Activated CD8-positive, alpha-beta memory T cell treated with anti-CD3 and anti-CD28 coated beads, Interleukin-2, amount 50 U/mL, for 1 hour (primary cell): ENCODE data around the gene WDR88.
"Not testable (repeated sequence)": the region's sequence is repeated elsewhere in the genome, so short reads cannot be mapped to it uniquely, and the experiment has no call there.

Experiments used
- DNase-seq: peaks from one replicate; pipeline ENCODE4 v3.0.0-alpha.2; 2020; ENCODE audit errors: extremely low read depth

Gene WDR88

DNA sequence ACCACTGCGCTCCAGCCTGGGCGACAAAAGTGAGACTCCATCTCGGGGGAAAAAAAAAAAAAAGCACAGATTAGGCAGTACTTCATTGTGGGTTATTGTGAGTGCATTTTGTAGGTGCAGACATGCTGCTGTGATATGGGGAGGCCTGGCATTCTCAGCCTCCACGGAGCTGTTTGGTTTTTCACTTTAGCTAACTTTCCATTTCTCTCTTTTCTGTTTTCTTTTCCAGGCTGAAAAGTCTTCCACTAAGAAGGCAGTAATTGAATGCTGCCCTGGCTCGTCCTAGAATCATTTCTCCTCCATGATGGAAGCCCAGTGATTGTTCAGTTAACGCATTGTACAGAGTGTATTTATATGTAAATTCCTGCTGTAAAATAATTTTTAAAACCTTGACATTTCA, 2.0 kb upstream of the WDR88 start:
- DNase-seq = no peak

DNA sequence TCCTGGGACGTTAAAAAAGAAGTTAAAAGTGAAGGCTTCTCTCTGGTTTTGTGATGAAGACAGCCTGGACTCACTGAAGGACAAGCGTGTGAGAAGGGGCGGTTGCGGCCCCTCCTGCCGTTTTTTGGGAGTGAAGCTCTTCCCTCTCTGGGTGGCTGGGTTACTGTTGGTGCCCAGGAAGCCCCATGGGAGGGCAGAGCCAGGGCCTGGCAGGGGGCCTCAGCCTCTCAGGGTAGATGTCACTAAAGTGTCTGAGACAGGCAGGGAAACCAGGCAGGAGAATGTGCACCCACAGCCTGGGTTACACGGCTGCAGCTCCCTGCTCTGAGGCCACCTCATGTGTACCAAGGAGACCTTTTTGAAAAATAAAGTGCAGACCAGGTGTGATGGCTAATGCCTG, 1.5 kb upstream of the WDR88 start:
- no peak for DNase-seq

DNA sequence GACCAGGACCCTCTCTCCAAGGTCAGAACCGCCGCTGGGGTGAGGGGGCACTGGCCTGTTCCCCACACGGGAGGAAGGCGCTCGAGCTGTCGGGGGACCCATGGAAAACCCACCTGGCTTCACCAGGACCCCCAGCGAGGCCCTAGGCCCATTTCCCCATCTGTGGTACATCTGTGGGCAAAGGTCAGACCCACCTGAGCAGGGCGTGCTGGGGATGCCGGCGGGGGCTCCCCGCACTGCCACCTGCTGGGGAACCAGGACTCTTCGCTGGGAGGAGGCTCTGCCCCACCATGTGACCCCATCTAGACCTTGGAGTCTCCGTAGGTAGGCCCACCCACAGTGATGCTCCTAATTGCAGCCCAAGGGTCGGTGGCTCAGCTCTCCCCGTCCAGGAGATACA, 511 bp downstream of the WDR88 start:
- DNase-seq = no peak

DNA sequence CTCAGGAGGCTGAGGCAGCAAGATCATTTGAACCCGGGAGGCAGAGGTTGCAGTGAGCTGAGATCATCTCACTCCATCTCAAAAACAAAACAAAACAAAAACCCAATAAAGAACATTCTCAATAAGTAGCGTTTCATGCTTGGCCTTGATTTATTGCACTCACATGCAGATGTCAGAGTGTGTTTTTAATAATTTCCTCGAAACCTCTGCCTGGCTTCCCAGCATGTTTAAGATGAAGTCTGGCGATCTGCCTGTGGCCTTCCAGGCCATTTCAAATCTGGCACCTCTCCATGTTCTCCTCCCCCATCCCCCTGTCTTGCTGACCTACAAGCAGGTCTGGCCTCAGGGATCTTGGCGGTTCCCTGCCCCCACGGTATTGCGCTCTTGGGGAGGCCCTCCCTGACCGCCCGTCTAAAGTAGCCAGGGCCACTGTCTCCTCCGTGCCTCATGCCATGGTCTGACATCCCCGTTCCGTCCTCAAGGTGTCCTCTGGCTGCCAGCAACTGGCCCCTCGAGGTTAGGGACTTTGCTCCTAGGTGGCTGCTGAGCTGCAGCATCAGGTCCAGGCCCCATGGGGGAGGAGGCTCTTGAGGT, 1.6 kb downstream of the WDR88 start:
- no peak for DNase-seq

DNA sequence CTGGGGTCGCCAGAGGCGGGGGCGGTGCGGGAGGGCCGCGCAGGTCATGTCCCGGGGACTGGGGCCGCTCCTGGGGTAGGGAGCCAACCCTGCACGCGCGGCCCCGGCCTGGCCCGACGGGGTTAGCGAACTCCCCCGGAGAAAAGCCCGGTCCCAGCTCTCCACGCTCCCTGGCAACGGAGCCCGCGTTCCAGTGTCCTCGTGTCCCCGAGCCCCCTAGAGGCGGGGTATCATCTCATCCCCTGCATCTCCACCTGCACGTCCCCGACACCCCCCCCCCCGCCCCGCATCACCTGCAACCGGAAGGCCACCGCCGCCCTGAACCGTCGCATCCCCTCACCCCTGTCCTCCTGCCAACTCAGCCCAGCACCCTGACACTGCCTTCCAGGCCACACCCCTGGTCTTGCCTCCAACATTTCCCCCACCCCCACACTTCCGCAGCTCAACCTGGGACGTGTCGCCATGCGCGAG, 2.7 kb downstream of the WDR88 start:
- DNase-seq = peak; percentile 7

DNA sequence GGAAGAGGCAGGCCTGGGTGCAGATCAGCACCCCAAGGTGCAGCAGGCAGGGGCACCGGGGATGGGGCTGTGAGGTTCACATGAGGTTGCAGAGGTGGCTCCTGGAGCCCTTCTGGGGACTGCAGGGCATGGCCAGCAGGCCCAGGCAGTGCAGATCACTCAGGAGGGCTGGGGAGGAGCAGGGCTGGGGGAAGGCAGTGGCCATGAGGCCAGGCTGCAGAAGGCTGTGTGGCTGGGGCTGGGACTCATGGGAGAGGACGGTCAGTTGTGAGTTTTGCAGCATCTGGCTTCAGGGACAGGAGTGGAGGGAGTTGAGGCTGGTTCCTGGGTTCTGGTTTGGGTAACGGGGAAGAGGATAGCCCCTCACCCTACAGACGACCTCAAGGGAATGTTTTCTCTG, 7.3 kb downstream of the WDR88 start:
- no peak for DNase-seq

DNA sequence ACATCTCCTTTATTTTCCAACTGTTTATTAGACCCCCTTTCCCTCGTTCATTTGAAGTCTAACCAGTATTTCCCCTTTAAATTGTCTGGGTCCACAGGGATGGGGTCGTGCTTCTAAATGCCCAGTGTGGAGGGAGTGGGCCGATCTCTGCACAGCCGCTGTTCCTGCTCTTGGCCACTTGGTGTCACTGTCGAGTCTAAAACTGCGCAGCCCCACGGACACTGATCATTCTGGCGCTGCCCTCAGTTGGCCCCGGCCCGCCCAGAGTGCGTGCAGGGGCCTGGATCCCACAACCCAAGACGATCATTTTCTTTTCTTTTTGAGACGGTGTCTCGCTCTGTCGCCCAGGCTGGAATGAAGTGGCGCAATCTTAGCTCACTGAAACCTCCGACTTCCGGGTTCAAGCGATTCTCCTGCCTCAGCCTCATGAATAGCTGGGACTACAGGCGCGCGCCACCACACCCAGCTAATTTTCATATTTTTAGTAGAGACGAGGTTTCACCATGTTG, 12.0 kb downstream of the WDR88 start:
- peak; percentile 7 for DNase-seq

DNA sequence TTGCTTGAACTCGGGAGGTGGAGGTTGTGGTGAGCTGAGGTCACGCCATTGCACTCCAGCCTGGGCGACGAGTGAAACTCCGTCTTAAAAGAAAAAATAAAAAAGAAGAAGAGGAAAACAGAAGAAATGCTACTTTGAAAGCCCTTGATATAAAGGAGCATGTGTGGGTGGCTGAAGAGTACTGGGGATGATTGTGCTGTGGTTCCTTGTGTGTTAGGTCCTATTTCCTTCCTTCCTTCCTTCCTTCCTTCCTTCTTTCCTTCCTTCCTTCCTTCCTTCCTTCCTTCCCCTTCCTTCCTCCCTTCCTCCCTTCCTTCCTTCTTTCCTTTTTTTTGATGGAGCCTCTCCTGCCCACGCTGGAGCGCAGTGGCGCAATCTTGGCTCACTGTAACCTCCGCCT, 14.3 kb downstream of the WDR88 start:
- DNase-seq = no peak

DNA sequence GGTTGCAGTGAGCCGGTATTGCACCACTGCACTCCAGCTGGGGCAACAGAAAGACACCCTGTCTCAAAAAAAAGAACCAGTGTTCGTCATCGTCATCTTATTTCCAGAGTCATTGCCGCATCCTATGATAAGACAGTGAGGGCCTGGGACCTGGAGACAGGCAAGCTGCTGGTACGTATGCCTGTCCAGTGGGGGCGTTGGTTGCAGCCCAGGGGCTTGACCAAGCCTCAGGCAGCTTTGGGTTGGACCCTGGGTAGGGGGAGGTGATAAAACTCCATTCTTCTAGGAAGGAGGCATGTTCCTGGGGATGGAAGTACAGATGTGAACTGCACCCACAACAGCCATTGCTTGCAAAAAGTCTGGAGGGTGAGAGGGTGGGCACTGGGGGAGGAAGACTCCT, 15.6 kb downstream of the WDR88 start:
- DNase-seq = no peak

DNA sequence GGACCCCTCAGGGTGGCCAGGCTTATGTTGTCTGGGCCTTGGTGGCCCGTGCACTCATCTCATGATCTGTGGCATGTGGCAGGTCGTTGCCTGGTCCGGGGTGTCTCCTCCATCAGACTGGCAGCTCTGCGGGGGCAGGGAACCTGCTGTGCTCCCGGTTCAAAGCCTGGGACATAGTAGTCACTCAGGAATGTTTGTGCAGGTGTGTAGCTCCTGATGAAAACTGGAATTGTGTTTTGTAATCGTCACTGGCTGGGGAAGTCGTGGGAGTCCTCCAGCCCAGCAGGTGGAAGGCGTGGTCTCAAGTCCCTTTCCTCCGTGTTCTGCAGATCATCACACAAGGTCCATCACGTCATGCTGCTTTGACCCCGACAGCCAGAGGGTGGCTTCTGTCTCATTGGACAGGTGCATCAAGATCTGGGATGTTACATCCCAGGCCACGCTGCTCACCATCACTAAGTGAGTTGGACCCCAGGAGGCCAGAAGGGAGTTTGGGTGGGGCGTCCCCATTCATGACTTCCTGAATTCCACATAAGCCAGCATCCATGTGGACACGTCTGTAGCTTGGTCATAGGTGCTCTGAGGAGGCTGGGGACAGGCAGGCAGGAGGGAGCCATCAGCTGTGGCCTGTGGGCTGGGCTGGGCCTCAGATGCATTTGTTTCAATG, 19.1 kb downstream of the WDR88 start:
- DNase-seq = no peak

DNA sequence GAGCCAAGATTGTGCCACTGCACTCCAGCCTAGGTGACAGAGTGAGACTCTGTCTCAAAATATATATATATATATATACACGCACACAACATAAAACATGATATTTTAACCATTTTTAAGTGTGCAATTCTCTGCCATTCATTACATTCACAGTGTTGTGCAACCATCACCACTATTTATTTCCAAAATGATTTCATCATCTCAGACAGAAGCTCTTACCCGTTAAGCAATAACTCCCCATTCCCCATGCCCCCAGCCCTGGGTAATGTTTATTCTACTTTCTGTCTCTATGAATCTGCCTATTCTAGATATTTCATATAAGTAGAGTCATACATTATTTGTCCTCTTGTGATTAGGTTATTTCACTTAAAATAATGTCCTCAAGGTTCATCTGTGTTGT, 20.3 kb downstream of the WDR88 start:
- DNase-seq = no peak

DNA sequence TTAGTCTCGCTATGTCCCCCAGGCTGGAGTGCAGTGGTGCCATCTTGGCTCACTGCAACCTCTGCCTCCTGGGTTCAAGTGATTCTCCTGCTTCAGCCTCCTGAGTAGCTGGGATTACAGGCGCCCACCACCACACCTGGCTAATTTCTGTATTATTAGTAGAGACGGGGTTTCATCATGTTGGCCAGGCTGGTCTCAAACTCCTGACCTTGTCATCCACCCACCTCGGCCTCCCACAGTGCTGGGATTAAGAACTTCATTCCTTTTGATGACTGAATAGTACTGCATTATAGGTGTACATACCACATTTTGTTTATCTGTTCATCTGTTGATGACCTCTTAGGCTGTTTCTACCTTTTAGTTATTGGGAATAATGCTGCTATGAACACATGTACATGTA, 20.7 kb downstream of the WDR88 start:
- not testable (repeated sequence) for DNase-seq

DNA sequence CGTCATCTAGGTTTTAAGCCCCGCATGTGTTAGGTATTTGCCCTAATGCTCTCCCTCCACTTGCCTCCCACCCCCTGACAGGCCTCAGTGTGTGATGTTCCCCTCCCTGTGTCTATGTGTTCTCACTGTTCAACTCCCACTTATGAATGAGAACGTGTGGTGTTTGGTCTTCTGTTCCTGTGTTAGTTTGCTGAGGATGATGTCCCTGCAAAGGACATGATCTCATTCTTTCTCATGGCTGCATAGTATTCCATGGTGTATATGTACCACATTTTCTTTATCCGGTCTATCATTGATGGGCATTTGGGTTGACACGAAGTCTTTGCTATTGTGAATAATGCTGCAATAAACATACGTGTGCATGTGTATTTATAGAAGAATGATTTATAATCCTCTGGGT, 22.4 kb downstream of the WDR88 start:
- DNase-seq = not testable (repeated sequence)

DNA sequence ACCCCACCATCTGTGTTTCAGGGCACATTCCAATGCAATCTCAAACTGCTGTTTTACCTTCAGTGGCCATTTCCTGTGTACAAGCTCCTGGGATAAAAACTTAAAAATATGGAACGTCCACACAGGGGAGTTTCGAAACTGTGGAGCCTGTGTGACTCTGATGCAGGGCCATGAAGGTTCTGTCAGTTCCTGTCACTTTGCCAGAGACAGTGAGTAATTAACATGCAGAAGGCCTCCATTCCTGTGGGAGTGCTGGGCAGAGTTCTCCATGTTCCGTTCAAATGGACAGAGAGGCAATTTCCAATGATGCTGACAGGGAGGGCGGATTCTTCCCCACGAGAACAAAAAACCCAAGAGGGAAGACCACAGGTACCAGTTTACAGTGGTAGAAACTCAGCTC, 24.4 kb downstream of the WDR88 start:
- DNase-seq = no peak

DNA sequence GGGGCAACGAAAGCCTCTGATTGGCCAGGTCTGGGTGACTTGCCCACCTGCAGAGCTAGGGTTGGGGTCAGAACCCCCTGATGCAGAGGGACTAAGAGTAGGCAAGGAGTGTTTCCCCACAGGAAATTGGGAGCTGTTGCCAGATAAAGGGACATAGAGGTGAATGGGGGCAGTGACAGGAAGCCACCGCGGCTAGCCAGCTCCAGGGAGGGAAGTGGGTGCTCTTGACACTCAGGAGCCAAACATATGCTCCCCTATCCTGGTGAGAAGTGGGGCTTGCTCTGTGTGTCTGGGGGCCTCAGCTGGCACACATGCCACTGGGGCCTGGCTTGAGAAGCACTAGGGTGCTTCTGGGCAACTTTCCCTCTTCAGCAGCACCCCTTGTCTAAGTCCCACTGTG, 26.0 kb downstream of the WDR88 start:
- DNase-seq = no peak

DNA sequence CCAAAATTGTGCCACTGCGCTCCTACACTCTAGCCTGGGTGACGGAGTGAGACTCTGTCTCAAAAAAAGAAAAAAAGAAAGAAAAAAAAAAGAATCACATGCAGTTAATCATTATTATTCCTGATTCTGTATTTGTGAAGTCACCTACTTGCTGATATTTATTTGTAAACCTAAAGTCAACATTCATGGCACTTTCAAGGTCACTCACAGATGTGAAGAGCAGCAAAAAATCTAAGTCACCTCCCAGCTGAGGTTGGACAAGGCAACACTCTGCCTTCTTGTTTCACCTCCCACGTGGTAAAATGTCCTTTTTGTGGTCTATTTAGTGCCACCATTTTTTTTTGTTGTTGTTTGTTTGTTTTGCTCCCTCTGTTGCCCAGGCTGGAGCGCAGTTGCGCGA, 26.5 kb downstream of the WDR88 start:
- DNase-seq = no peak

DNA sequence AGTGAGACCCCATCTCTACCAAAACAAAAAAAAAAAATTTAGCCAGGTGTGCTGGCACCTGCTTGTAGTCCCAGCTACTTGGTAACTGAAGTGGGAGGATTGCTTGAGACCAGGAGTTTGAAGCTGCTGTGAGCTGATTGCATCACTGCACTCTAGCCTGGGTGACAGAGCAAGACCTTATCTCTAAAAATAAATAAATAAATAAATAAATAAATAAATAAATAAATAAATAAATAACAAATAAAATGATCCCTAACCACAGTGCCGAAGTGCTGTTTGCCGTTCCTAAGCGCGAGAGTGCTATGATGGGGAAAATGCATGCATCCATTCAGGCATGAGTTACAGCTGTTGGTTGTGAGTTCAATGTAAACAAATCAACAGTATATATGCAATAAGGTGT, 27.2 kb downstream of the WDR88 start:
- DNase-seq = no peak

DNA sequence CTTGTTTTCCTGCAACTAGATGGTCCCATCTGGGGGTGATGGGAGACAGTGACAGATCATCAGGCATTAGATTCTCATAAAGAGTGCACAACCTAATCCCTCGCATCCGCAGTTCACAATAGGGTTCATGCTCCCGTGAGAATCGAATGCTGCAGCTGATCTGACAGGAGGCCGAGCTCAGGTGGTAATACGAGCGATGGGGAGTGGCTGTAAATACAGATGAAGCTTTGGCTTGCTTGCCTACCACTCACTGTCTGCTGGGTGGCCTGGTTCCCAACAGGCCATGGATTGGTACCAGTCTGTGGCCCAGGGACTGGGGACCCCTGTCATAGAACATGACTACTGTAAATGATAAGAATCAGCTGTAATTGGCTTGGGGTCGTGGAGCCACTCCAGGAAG, 28.0 kb downstream of the WDR88 start:
- DNase-seq = no peak

DNA sequence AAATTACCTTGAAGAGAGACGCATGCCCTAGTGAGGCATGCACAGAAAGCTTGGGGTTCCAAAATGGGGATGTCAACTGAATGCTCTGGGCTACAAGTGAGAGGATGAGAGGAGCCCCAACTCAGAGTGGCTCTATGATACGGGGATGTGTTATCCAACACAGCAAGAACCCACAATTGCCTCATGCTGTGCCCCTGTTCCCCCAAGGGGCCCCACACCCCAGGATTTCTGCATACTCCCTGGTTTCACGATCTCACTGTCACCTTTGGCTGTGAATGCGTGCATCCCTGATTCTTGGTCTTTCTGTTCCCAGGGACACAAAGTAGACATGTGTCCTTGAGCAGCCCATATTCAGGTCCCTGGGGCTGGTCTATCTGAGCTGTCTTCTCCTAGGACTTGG, 29.3 kb downstream of the WDR88 start:
- no peak for DNase-seq

DNA sequence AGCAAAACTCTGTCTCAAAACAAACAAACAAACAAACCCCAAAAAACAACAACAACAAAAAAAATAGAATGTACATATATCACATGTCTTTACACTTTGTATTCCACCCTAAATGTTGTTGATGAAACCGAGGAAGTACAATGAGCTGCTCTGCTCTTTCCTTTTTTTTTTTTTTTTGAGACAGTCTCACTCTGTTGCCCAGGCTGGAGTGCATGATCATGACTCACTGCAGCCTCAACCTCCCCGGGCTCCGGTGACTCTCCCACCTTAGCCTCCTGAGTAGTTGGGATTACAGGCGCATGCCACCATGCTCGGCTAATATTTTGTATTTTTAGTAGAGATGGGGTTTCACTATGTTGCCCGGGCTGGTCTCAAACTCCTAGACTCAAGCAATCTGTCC, 31.6 kb downstream of the WDR88 start:
- no peak for DNase-seq

DNA sequence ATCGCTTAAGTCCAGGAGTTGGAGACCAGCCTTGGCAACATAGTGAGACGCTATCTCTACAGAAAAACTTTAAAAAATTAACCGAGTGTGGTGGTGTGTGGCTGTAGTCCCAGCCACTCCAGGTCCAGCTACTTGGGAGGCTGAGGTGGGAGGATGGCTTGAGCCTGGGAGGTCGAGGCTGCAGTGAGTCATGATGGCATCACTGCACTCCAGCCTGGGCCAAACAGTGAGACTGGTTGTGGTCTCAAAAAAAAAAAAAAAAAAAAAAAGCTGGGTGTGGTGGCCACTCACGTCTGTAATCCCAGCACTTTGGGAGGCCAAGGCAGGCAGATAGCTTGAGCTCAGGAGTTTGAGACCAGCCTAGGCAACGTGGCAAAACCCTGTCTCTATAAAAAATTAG, 34.1 kb downstream of the WDR88 start:
- not testable (repeated sequence) for DNase-seq

DNA sequence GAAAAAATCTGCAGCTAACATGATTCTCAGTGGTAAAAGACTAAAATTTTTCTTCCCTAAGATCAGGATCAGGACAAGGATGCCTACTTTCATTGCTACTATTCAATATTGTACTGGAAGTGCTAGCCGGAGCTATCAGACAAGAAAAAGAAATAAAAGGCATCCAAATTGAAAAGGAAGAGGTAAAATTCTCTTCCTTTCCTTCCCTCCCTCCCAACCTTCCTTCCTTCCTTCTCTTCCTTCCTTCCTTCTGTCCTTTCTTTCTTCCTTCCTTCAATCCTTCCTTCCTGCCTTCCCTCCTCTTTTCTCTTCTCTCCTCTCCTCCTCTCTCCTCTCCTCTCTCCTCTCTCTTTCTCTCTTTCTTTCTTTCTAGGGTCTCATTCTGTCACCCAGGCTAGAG, 35.5 kb downstream of the WDR88 start:
- DNase-seq = no peak

DNA sequence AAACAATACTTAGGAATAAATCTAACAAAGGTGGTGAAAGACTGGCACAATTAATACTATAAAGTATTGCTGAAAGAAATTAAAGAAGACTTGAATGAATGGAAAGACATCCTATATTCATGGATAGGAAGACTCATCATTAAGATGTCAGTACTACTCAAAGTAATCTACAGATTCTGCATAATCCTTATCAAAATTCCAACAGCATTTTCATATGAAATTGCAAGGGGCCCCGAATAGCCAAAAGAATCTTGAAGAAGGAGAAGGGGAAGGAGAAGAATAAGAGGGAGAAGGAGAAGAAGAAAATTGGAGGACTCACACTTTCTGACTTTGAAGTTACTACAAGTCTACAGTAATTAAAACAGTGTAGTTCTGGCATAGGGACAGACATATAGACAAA, 36.6 kb downstream of the WDR88 start:
- DNase-seq = no peak
